Lower lobe of right lung (tissue), 2 donors: ENCODE data around the gene SUPT16H. TPM values are rescaled to one million over a fixed set of nuclear protein-coding genes. Genes with fewer than 3 reads are reported as not detected.

Experiments used
- ATAC-seq, 2 donors: fragments of 200-7000 bp; cut with Tn5 transposase; one replicate each; pipeline ENCODE4 v1.9.1; 2020 to 2022; ENCODE audit warnings: mild to moderate bottlenecking in 2 of 2, moderate library complexity in 2 of 2
- DNase-seq: peaks from one replicate; pipeline ENCODE4 v3.0.0-alpha.2; 2020
- H3K27ac ChIP-seq: fragments of 200-600 bp; one replicate; pipeline ENCODE4 v1.8.0; 2022
- H3K27me3 ChIP-seq: fragments of 200-600 bp; one replicate; pipeline ENCODE4 v1.8.0; 2022; ENCODE audit warnings: low read depth
- H3K36me3 ChIP-seq: fragments of 200-600 bp; one replicate; pipeline ENCODE4 v1.8.0; 2022; ENCODE audit warnings: mild to moderate bottlenecking
- H3K4me1 ChIP-seq: fragments of 200-600 bp; one replicate; pipeline ENCODE4 v1.8.0; 2022
- H3K4me3 ChIP-seq: fragments of 200-600 bp; one replicate; pipeline ENCODE4 v1.8.0; 2022; ENCODE audit warnings: mild to moderate bottlenecking
- H3K9me3 ChIP-seq: fragments of 200-600 bp; one replicate; pipeline ENCODE4 v1.8.0; 2022
- CTCF ChIP-seq: fragments of 200-600 bp; IDR thresholded peaks from one replicate; pipeline ENCODE4 v1.8.0; 2022; ENCODE audit warnings: antibody characterized with exemption, mild to moderate bottlenecking
- intact Hi-C: fragments of 100-400 bp; cut with DNase I; formaldehyde crosslinking; loops from one replicate; pipeline ENCODE4 v1.11.0; 2022
- total RNA-seq: library from RNA; stranded (reverse); fragmentation: NEBNext Ultra II Directional; extraction: Animal tissue kit (Norgen Biotek cat#: 25700); gene quantifications from one replicate; pipeline ENCODE4 v1.2.1, GENCODE V29; 2021
- donor health status: DM: no; HTN: yes; CAD: no; lungs with severe emphysema.

SUPT16H gene
- total RNA-seq, 1 donor from 2014 or later: 49.9 TPM

GRCh38 chr14:21346532-21347135 is 37.2 kb downstream of the SUPT16H start:
- H3K27ac ChIP-seq: no peak overlapping the region
- no peak for TF ChIP-seq CTCF
- H3K27me3 ChIP-seq: no peaks in the 10 kb centered on the region
- H3K4me1 ChIP-seq: no peaks in the 10 kb centered on the region
- H3K36me3 ChIP-seq: peaks cover 9% of the 10 kb centered on the region
- ATAC-seq: no peak
- intact Hi-C loops: no loop called here
- no peak overlapping the region for H3K4me3 ChIP-seq
- no peaks in the 10 kb centered on the region for H3K9me3 ChIP-seq
- DNase-seq: no peak

- no peaks in the 10 kb centered on the region for H3K9me3 ChIP-seq
- ATAC-seq (peak in 1 of 2 donors; percentile 59), DNase-seq (no peak)
- no peak overlapping the region for H3K27ac ChIP-seq
- no peak for TF ChIP-seq CTCF
- no peaks in the 10 kb centered on the region for H3K36me3 ChIP-seq
- no peaks in the 10 kb centered on the region for H3K27me3 ChIP-seq
- H3K4me1 ChIP-seq: no peaks in the 10 kb centered on the region
- intact Hi-C loops: no loop called here
- H3K4me3 ChIP-seq: no peak overlapping the region
These were observed 40.6 kb downstream of the SUPT16H start for GRCh38 chr14:21343035-21343794.

GRCh38 chr14:21334202-21334906 is 49.5 kb downstream of the SUPT16H start:
- H3K36me3 ChIP-seq: no peaks in the 10 kb centered on the region
- ATAC-seq: no peak
- no peaks in the 10 kb centered on the region for H3K9me3 ChIP-seq
- no peaks in the 10 kb centered on the region for H3K4me1 ChIP-seq
- no peak for TF ChIP-seq CTCF
- no peak overlapping the region for H3K27ac ChIP-seq
- no peak overlapping the region for H3K4me3 ChIP-seq
- no peaks in the 10 kb centered on the region for H3K27me3 ChIP-seq
- no peak for DNase-seq
- intact Hi-C loops: no loop called here

- no peaks in the 10 kb centered on the region for H3K9me3 ChIP-seq
- no peaks in the 10 kb centered on the region for H3K4me1 ChIP-seq
- ATAC-seq (no peak), DNase-seq (no peak)
- H3K36me3 ChIP-seq: no peaks in the 10 kb centered on the region
- no peak overlapping the region for H3K4me3 ChIP-seq
- H3K27me3 ChIP-seq: no peaks in the 10 kb centered on the region
- TF ChIP-seq CTCF: no peak
- intact Hi-C loops: no loop called here
- H3K27ac ChIP-seq: no peak overlapping the region
These were observed 50.9 kb downstream of the SUPT16H start for GRCh38 chr14:21332950-21333349.

- no peaks in the 10 kb centered on the region for H3K4me1 ChIP-seq
- ATAC-seq: no peak
- no peak overlapping the region for H3K27ac ChIP-seq
- DNase-seq: no peak
- no peaks in the 10 kb centered on the region for H3K9me3 ChIP-seq
- no peak overlapping the region for H3K4me3 ChIP-seq
- no peak for TF ChIP-seq CTCF
- intact Hi-C loops: no loop called here
- H3K27me3 ChIP-seq: no peaks in the 10 kb centered on the region
- H3K36me3 ChIP-seq: no peaks in the 10 kb centered on the region
These were observed 56.8 kb downstream of the SUPT16H start for GRCh38 chr14:21326972-21327371.
